Epithelial cell of esophagus (primary cell): ENCODE results near the gene SLC1A1.

Experiments
- DNase-seq: peaks from one replicate; pipeline ENCODE4 v3.0.0; 2010; ENCODE audit warnings: low read depth
- H3K4me3 ChIP-seq: 2 replicates; pipeline ENCODE4 v1.5.1; 2011; ENCODE audit warnings: mild to moderate bottlenecking, low read length, control low read depth
- CTCF ChIP-seq: IDR thresholded peaks from 2 replicates; pipeline ENCODE4 v1.5.1; 2011; ENCODE audit warnings: low read depth, mild to moderate bottlenecking, low read length, control low read depth, inconsistent platforms; ENCODE audit not compliant: insufficient read depth; ENCODE audit errors: missing control alignments

SLC1A1 gene

GRCh38 chr9:4489919-4490704 is at the start of gene SLC1A1:
Gene SLC1A1, plus strand, starts transcription at chr9:4490468. Its CDS starts 212 bp downstream, at chr9:4490680.
- peak; percentile 66 for DNase-seq
- peak within 1 kb of the TSS; percentile 54 for H3K4me3 ChIP-seq
- no peak for TF ChIP-seq CTCF

DNA sequence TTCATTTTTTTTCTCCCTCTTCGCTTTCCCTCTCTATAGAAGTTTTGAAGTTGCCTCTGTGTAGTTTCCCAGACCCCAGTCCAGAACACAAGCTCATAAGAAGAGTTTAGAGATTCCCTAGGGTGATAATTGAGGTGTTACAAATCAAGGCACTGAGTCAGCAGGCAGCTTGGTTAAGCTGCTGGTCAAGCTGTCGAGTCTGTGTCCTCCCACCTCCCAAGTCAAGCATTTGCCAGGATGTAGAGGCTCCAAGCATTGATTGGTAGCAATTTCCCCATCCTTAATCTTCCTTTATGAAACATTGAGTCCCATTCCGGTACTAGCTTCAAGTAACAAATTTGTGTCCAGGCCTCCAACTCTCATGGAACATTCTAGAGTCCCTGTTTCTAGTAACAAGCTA is 47.5 kb upstream of the SLC1A1 start:
- peak; percentile 5 for DNase-seq
- no peak overlapping the region for H3K4me3 ChIP-seq
- TF ChIP-seq CTCF, result no peak

- no peak for TF ChIP-seq CTCF
- DNase-seq, result no peak
- no peak overlapping the region for H3K4me3 ChIP-seq
These were observed 46.8 kb upstream of the SLC1A1 start for GRCh38 chr9:4443439-4443838.

DNA sequence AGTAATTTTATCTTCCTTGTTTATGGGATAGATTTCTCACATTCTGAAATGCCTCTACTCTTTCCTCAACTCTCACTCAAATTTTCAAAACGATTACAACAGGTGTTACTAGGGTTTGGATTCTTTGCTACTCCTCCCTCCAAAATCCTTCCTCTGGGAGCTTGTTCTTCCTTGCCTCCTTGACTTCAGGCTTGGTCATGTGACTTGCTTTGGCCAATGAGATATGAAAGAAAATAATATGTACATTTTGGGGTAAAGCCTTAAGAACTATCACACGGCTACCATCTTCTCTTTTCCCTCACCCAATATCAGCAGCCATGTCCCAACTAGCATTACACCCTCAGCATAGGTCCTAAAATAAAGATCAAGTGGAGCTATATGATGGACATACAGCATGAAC is 28.8 kb upstream of the SLC1A1 start:
- no peak overlapping the region for H3K4me3 ChIP-seq
- TF ChIP-seq CTCF, result no peak
- no peak for DNase-seq

GRCh38 chr9:4463824-4464223 is 26.4 kb upstream of the SLC1A1 start:
- DNase-seq, result no peak
- TF ChIP-seq CTCF, result no peak
- H3K4me3 ChIP-seq, result no peak overlapping the region

- H3K4me3 ChIP-seq, result no peak overlapping the region
- no peak for DNase-seq
- no peak for TF ChIP-seq CTCF
These were observed 25.3 kb upstream of the SLC1A1 start for GRCh38 chr9:4464911-4465513.

DNA sequence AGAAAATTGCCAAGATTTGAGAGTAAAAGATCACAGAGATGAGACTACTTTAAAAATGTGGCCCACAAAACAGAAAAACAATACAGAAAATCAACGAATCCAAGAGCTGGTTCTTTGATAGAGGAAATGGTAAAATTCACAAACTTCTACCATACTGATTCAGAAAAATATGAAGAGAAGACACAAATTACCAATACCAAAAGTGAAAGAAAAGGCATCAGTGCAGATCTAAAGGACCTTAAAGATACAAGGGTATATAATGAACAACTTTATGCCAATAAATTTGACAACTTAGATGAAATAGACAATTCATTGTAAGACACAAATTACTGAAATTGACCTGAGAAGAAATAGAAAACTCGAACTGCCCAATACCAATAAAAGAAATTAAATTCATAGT is 24.4 kb upstream of the SLC1A1 start:
- TF ChIP-seq CTCF, result no peak
- no peak overlapping the region for H3K4me3 ChIP-seq
- DNase-seq, result no peak
